HEK293 (cell line): ENCODE results near the gene DAPK2.

ENCODE experiments used
- CTCF ChIA-PET: fragments of 350-600 bp; formaldehyde crosslinking; extraction: SDS; loops from one replicate; lab custom pipeline; 2021; ENCODE audit warnings: antibody characterized with exemption; lab: Yijun Ruan, JAX
- POLR2A ChIA-PET: fragments of 300-600 bp; formaldehyde crosslinking; extraction: SDS; loops from one replicate; lab custom pipeline; 2020; ENCODE audit warnings: antibody characterized with exemption, inconsistent platforms; lab: Yijun Ruan, JAX
- H3K27ac ChIP-seq: fragments of 200-500 bp; sonication (Bioruptor generic); 2 replicates; pipeline ENCODE4 v1.5.1; 2014; ENCODE audit warnings: low read depth, low read length, control low read depth, inconsistent platforms; ENCODE audit errors: extremely low read depth
- H3K36me3 ChIP-seq, 2 experiments: fragments of 200-500 bp in 1 of 2; sonication (Bioruptor generic) in 1 of 2; 1 replicate in 1 of 2; 2 replicates in 1 of 2; pipeline ENCODE4 v1.5.1; 2014 to 2017; ENCODE audit warnings: inconsistent platforms in 2 of 2, low read length in 2 of 2; ENCODE audit not compliant: control insufficient read depth in 2 of 2, insufficient read depth in 1 of 2
- H3K4me1 ChIP-seq: fragments of 200-500 bp; sonication (Bioruptor generic); 2 replicates; pipeline ENCODE4 v1.5.1; 2014; ENCODE audit warnings: mild to moderate bottlenecking, low read length, inconsistent platforms; ENCODE audit not compliant: control insufficient read depth, insufficient read depth
- H3K4me3 ChIP-seq: 2 replicates; pipeline ENCODE4 v1.5.1; 2011; ENCODE audit warnings: low read depth, mild to moderate bottlenecking, control low read depth, low read length, moderate library complexity
- H3K9me3 ChIP-seq: fragments of 200-500 bp; sonication (Bioruptor generic); 2 replicates; pipeline ENCODE4 v1.5.1; 2014; ENCODE audit warnings: low read depth, low read length, inconsistent platforms; ENCODE audit not compliant: control insufficient read depth, insufficient read depth
- GLI4 ChIP-seq: fragments of 450-650 bp; formaldehyde crosslinking; IDR thresholded peaks from 2 replicates; pipeline ENCODE4 v1.5.1; 2016; ENCODE audit warnings: missing biosample characterization, missing genetic modification characterization
- KLF7 ChIP-seq: fragments of 450-650 bp; formaldehyde crosslinking; IDR thresholded peaks from 2 replicates; pipeline ENCODE4 v1.5.1; 2016; ENCODE audit warnings: missing biosample characterization, missing genetic modification characterization, borderline replicate concordance
- ZBTB21 ChIP-seq: fragments of 450-650 bp; formaldehyde crosslinking; IDR thresholded peaks from 2 replicates; pipeline ENCODE4 v1.5.1; 2017; ENCODE audit warnings: missing biosample characterization, missing genetic modification characterization
- ZFP3 ChIP-seq: fragments of 450-650 bp; formaldehyde crosslinking; IDR thresholded peaks from 2 replicates; pipeline ENCODE4 v1.5.1; 2016; ENCODE audit warnings: low read depth, missing biosample characterization, missing genetic modification characterization
- ZNF10 ChIP-seq: fragments of 450-650 bp; formaldehyde crosslinking; IDR thresholded peaks from 2 replicates; pipeline ENCODE4 v1.5.1; 2017; ENCODE audit warnings: missing biosample characterization, missing genetic modification characterization
- ZNF132 ChIP-seq: fragments of 450-650 bp; formaldehyde crosslinking; IDR thresholded peaks from 2 replicates; pipeline ENCODE4 v1.5.1; 2017; ENCODE audit warnings: missing biosample characterization, missing genetic modification characterization, borderline replicate concordance
- ZNF133 ChIP-seq: fragments of 450-650 bp; formaldehyde crosslinking; IDR thresholded peaks from 2 replicates; pipeline ENCODE4 v1.5.1; 2016; ENCODE audit warnings: missing biosample characterization, missing genetic modification characterization
- ZNF169 ChIP-seq: fragments of 450-650 bp; formaldehyde crosslinking; IDR thresholded peaks from 2 replicates; pipeline ENCODE4 v1.5.1; 2016; ENCODE audit warnings: missing biosample characterization, missing genetic modification characterization
- ZNF354C ChIP-seq: fragments of 450-650 bp; formaldehyde crosslinking; IDR thresholded peaks from 2 replicates; pipeline ENCODE4 v1.5.1; 2016; ENCODE audit warnings: missing biosample characterization, missing genetic modification characterization, low read depth, borderline replicate concordance
- ZNF560 ChIP-seq: fragments of 450-650 bp; formaldehyde crosslinking; IDR thresholded peaks from 2 replicates; pipeline ENCODE4 v1.5.1; 2017; ENCODE audit warnings: missing biosample characterization, missing genetic modification characterization, borderline replicate concordance
- ZNF660 ChIP-seq: fragments of 450-650 bp; IDR thresholded peaks from 2 replicates; pipeline ENCODE4 v1.5.1; 2018; ENCODE audit warnings: missing biosample characterization, mild to moderate bottlenecking, missing genetic modification characterization
- ZNF664 ChIP-seq: fragments of 450-650 bp; formaldehyde crosslinking; IDR thresholded peaks from 2 replicates; pipeline ENCODE4 v1.5.1; 2016; ENCODE audit warnings: missing biosample characterization, missing genetic modification characterization
- ZNF670 ChIP-seq: fragments of 450-650 bp; formaldehyde crosslinking; IDR thresholded peaks from 2 replicates; pipeline ENCODE4 v1.5.1; 2016; ENCODE audit warnings: missing biosample characterization, missing genetic modification characterization, low read depth
- ZNF768 ChIP-seq: fragments of 450-650 bp; formaldehyde crosslinking; IDR thresholded peaks from 2 replicates; pipeline ENCODE4 v1.5.1; 2018; ENCODE audit warnings: missing biosample characterization, mild to moderate bottlenecking, missing genetic modification characterization
- ZNF777 ChIP-seq: fragments of 450-650 bp; formaldehyde crosslinking; IDR thresholded peaks from 2 replicates; pipeline ENCODE4 v1.5.1; 2017; ENCODE audit warnings: missing biosample characterization, missing genetic modification characterization, borderline replicate concordance
- ZNF837 ChIP-seq: fragments of 450-650 bp; formaldehyde crosslinking; IDR thresholded peaks from 2 replicates; pipeline ENCODE4 v1.5.1; 2016; ENCODE audit warnings: missing biosample characterization, missing genetic modification characterization
- ZSCAN16 ChIP-seq: fragments of 450-650 bp; formaldehyde crosslinking; IDR thresholded peaks from 2 replicates; pipeline ENCODE4 v1.5.1; 2016; ENCODE audit warnings: missing biosample characterization, missing genetic modification characterization
- TF ChIP-seq, protein P1 (sequence below): fragments of 450-650 bp; formaldehyde crosslinking; IDR thresholded peaks from 2 replicates; pipeline ENCODE4 v1.5.1; 2017; ENCODE audit warnings: missing biosample characterization, missing genetic modification characterization
- TF ChIP-seq, protein P2 (sequence below): fragments of 450-650 bp; formaldehyde crosslinking; IDR thresholded peaks from 2 replicates; pipeline ENCODE4 v1.5.1; 2017; ENCODE audit warnings: missing biosample characterization, missing genetic modification characterization
- TF ChIP-seq, protein P3 (sequence below): fragments of 450-650 bp; formaldehyde crosslinking; IDR thresholded peaks from 2 replicates; pipeline ENCODE4 v1.5.1; 2016; ENCODE audit warnings: missing biosample characterization, missing genetic modification characterization
- TF ChIP-seq, protein P4 (sequence below): sonication (generic); formaldehyde crosslinking; IDR thresholded peaks from 2 replicates; pipeline ENCODE4 v1.8.1; 2022; ENCODE audit warnings: mild to moderate bottlenecking, moderate library complexity, missing genetic modification reagents
- TF ChIP-seq, protein P5 (sequence below): IDR thresholded peaks from 2 replicates; pipeline ENCODE4 v1.6.1; 2011; ENCODE audit warnings: mild to moderate bottlenecking, low read depth, low read length, borderline replicate concordance
- TF ChIP-seq, protein P6 (sequence below): fragments of 450-650 bp; formaldehyde crosslinking; IDR thresholded peaks from 2 replicates; pipeline ENCODE4 v1.5.1; 2017; ENCODE audit warnings: missing biosample characterization, mild to moderate bottlenecking, missing genetic modification characterization, moderate library complexity

Gene DAPK2

DNA sequence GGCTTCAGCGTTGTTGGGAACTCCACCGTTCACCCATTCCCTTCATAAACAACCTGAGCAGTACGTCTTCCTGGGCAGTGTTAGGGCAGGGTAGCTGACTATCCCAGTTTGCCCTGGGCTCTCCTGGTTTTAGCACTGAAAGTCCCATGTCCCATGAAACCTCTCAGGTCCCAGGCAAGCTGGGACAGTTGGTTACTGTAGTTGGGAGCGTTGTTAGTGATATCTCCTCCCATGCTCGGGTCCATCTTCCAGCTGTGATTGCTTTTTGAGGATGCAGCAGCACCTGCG, 151.7 kb downstream of the DAPK2 start (continued):
- TF ChIP-seq GLI4 (tag by site-specific recombination) = no peak
- TF ChIP-seq ZNF660 (tag by site-specific recombination) = no peak
- no peak for TF ChIP-seq ZNF837 (tag by site-specific recombination)
- TF ChIP-seq, protein P1, sequence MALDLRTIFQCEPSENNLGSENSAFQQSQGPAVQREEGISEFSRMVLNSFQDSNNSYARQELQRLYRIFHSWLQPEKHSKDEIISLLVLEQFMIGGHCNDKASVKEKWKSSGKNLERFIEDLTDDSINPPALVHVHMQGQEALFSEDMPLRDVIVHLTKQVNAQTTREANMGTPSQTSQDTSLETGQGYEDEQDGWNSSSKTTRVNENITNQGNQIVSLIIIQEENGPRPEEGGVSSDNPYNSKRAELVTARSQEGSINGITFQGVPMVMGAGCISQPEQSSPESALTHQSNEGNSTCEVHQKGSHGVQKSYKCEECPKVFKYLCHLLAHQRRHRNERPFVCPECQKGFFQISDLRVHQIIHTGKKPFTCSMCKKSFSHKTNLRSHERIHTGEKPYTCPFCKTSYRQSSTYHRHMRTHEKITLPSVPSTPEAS (tag by site-specific recombination) = no peak
- TF ChIP-seq ZNF132 (tag by site-specific recombination) = no peak
- TF ChIP-seq ZNF169 (tag by site-specific recombination) = no peak
- TF ChIP-seq ZNF670 = no peak
- TF ChIP-seq, protein P2, sequence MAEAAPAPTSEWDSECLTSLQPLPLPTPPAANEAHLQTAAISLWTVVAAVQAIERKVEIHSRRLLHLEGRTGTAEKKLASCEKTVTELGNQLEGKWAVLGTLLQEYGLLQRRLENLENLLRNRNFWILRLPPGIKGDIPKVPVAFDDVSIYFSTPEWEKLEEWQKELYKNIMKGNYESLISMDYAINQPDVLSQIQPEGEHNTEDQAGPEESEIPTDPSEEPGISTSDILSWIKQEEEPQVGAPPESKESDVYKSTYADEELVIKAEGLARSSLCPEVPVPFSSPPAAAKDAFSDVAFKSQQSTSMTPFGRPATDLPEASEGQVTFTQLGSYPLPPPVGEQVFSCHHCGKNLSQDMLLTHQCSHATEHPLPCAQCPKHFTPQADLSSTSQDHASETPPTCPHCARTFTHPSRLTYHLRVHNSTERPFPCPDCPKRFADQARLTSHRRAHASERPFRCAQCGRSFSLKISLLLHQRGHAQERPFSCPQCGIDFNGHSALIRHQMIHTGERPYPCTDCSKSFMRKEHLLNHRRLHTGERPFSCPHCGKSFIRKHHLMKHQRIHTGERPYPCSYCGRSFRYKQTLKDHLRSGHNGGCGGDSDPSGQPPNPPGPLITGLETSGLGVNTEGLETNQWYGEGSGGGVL (tag by site-specific recombination) = no peak

DNA sequence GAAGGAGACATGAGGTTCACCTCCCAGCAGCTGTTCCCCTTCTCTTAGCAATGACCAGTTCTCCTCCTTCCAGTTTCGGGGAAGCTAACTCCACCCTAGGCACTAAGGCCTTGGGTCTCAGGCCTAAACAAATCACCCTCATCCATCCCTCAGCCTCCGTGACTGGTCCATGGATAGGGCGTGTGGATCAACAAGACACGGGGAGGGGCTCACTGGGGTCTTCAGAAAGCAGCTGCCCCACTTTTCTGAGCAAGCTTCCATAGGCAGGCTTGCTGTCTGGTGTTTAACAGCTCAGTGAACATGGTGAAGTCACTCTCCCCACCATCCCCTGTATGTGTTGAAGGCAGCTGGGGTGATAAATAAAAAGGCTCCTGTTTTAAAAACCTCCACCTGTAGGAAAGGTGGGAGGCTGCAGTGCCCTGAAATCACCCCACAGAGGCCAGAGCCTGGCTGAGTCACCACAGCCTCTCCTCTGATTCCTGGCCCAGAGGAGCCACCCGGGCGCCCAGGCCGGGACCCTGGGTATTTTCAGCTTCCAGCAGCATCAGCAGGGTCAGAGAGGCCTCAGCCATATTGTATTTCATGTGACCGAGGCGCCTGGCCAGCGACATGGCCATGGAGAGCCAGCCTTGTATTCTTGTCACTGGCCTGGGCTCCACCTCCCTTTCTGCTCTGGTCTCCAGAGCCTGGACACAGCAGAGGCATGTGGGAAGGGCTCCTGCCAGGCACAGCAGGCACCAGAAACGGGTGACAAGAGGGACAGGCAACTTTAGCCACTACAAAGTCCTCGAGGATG, 152.2 kb downstream of the DAPK2 start:
- Histone ChIP-seq H3K36me3 (no peaks in the 10 kb centered on the region), H3K4me1 (no peaks in the 10 kb centered on the region), H3K9me3 (no peaks in the 10 kb centered on the region), H3K27ac (no peak overlapping the region), H3K4me3 (no peak overlapping the region)
- POLR2A ChIA-PET = no interaction called here
- TF ChIP-seq ZBTB21 (tag by site-specific recombination) = no peak
- TF ChIP-seq, protein P3, sequence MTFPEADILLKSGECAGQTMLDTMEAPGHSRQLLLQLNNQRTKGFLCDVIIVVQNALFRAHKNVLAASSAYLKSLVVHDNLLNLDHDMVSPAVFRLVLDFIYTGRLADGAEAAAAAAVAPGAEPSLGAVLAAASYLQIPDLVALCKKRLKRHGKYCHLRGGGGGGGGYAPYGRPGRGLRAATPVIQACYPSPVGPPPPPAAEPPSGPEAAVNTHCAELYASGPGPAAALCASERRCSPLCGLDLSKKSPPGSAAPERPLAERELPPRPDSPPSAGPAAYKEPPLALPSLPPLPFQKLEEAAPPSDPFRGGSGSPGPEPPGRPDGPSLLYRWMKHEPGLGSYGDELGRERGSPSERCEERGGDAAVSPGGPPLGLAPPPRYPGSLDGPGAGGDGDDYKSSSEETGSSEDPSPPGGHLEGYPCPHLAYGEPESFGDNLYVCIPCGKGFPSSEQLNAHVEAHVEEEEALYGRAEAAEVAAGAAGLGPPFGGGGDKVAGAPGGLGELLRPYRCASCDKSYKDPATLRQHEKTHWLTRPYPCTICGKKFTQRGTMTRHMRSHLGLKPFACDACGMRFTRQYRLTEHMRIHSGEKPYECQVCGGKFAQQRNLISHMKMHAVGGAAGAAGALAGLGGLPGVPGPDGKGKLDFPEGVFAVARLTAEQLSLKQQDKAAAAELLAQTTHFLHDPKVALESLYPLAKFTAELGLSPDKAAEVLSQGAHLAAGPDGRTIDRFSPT (tag by site-specific recombination) = no peak
- no peak for TF ChIP-seq ZNF777
- no peak for TF ChIP-seq ZNF132 (tag by site-specific recombination)
- no peak for TF ChIP-seq ZNF664 (tag by site-specific recombination)
- TF ChIP-seq, protein P4, sequence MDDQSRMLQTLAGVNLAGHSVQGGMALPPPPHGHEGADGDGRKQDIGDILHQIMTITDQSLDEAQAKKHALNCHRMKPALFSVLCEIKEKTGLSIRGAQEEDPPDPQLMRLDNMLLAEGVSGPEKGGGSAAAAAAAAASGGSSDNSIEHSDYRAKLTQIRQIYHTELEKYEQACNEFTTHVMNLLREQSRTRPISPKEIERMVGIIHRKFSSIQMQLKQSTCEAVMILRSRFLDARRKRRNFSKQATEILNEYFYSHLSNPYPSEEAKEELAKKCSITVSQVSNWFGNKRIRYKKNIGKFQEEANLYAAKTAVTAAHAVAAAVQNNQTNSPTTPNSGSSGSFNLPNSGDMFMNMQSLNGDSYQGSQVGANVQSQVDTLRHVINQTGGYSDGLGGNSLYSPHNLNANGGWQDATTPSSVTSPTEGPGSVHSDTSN (CRISPR knock-in tag) = no peak
- no peak for TF ChIP-seq ZSCAN16 (tag by site-specific recombination)
- TF ChIP-seq, all 188 proteins: peak for 0
- CTCF ChIA-PET = interaction anchor here (0.5 to 1.1 kb wide), 5 partner anchors 19 to 284 kb away, joined by 3 to 4 read pairs (median 3); no protein-coding TSS in a partner anchor

DNA sequence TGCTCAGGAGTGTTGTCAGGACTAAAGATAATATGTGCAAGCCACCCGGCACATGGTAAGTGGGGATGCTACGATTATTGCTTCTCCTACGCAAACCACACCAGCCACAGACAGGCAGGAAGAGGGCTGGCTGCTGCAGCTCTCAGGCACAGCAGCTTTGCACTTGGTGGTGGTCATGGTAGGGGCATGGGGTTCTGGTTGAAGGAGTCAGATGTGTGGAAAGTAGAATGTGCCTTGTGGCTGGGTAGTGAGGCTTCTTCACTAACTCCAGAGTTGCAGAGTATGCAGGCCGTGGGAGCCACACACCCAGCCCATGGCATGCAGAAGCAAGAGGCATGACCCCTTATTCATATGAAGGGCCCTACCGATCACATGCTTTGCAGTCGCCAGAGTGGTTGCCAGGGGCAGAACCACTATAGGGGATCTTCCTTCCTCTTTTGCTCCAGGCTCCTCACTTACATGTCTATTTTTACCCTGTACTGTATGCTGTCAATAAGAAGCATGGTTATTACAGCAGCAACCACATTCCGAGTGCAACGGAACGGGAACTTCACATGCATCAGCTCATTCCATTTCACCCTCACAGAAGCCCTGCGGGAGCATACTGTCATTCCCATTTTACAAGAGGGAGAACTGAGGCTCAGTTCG, 153.4 kb downstream of the DAPK2 start:
- H3K4me1 ChIP-seq = no peaks in the 10 kb centered on the region
- no peak overlapping the region for H3K4me3 ChIP-seq
- CTCF ChIA-PET = interaction anchor here (0.5 to 1.6 kb wide), 8 partner anchors 9 to 1604 kb away, joined by 3 to 6 read pairs (median 4); no protein-coding TSS in a partner anchor
- no peaks in the 10 kb centered on the region for H3K36me3 ChIP-seq
- no peaks in the 10 kb centered on the region for H3K9me3 ChIP-seq
- POLR2A ChIA-PET = no interaction called here
- H3K27ac ChIP-seq = no peak overlapping the region
- TF ChIP-seq ZNF768 (tag by site-specific recombination) (no peak), ZFP3 (no peak), ZNF354C (tag by site-specific recombination) (no peak), ZNF10 (tag by site-specific recombination) (no peak), ZNF560 (no peak), KLF7 (tag by site-specific recombination) (no peak), ZNF133 (tag by site-specific recombination) (no peak)
- TF ChIP-seq, protein P5, sequence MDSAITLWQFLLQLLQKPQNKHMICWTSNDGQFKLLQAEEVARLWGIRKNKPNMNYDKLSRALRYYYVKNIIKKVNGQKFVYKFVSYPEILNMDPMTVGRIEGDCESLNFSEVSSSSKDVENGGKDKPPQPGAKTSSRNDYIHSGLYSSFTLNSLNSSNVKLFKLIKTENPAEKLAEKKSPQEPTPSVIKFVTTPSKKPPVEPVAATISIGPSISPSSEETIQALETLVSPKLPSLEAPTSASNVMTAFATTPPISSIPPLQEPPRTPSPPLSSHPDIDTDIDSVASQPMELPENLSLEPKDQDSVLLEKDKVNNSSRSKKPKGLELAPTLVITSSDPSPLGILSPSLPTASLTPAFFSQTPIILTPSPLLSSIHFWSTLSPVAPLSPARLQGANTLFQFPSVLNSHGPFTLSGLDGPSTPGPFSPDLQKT = no peak
- TF ChIP-seq, protein P6, sequence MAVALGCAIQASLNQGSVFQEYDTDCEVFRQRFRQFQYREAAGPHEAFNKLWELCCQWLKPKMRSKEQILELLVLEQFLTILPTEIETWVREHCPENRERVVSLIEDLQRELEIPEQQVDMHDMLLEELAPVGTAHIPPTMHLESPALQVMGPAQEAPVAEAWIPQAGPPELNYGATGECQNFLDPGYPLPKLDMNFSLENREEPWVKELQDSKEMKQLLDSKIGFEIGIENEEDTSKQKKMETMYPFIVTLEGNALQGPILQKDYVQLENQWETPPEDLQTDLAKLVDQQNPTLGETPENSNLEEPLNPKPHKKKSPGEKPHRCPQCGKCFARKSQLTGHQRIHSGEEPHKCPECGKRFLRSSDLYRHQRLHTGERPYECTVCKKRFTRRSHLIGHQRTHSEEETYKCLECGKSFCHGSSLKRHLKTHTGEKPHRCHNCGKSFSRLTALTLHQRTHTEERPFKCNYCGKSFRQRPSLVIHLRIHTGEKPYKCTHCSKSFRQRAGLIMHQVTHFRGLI = no peak
